ENCODE results near the gene APOA5.
"Not testable (repeated sequence)": the region's sequence is repeated elsewhere in the genome, so short reads cannot be mapped to it uniquely, and the experiment has no call there.

The APOA5 gene, protein sequence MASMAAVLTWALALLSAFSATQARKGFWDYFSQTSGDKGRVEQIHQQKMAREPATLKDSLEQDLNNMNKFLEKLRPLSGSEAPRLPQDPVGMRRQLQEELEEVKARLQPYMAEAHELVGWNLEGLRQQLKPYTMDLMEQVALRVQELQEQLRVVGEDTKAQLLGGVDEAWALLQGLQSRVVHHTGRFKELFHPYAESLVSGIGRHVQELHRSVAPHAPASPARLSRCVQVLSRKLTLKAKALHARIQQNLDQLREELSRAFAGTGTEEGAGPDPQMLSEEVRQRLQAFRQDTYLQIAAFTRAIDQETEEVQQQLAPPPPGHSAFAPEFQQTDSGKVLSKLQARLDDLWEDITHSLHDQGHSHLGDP

DNA sequence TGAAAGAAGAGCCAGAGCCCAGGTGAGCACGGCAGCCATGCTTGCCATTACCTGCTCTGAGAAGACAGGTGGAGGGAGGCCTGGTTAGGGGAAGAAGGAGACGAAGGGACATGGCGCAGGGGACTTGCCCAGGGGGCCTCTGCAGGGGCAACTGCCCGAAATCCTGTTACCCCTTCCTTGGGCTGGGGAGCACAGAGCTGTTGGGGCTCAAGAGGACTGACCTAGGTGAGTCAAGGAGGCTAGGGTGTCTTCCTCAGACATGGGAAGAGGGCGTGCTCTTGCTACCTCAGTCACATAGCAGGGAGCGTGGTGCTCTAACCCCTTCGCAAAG lies at the start of gene APOA5:
Gene APOA5, minus strand, starts transcription at position 67 of the 331 bp plus-strand sequence. Its CDS starts 19 bp downstream, at position 48.
- in situ Hi-C loops (cut with MboI; ENCODE audit: low sequenced_read_pairs): no loop called here

DNA sequence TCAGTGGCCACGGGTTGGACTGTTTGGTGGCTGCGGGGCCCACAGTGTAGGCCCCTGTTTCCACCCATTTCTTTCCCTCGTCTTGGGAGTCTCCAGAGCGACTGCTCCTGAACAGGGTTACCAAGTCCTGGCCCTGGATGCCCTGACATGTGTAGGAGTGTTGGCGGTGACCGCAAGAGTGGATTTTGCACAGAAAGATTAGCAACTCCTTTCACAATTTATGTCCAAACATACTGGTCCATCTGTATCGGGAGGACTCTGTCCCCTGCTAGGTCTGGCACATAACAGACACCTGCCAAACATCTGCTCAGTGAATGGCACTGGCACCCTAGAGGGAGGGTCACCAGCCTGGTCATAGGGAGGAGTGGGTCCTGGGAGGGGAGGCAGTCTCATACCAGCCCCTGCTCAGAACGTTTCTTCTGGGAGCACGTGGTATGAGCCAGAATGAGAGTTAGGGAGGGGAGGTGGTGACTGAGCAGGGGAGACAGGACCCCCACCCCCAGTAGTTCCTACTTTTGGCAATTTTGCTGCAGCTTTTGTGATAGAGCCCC lies 49.1 kb upstream of the APOA5 start:
- in situ Hi-C loops (cut with MboI; ENCODE audit: low sequenced_read_pairs): no loop called here

DNA sequence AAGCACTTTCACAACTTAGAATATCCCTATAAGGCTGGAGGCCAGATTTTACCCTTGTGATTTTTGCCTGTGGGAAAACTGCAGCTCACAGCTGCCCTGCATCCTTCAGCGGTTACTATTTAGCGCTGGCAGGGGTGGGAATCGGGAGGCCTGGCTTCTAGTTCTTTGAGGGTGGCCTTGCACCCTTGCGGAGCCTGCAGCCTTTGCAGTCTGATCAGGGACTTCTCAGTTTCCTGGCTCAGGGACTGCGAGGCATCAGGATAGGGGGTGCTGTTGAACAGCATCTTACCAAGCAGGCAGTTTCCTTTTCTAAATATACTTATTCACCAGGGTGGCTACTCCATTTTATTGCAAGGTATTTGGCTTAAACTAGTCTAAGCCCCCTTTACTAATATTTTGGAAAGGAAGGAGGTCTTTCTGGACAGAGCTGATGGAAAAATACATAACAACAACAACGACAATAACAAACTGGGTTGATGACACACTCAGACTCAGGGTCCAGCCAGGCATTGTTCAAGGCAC lies 48.6 kb upstream of the APOA5 start:
- in situ Hi-C loops (cut with MboI; ENCODE audit: low sequenced_read_pairs): no loop called here

DNA sequence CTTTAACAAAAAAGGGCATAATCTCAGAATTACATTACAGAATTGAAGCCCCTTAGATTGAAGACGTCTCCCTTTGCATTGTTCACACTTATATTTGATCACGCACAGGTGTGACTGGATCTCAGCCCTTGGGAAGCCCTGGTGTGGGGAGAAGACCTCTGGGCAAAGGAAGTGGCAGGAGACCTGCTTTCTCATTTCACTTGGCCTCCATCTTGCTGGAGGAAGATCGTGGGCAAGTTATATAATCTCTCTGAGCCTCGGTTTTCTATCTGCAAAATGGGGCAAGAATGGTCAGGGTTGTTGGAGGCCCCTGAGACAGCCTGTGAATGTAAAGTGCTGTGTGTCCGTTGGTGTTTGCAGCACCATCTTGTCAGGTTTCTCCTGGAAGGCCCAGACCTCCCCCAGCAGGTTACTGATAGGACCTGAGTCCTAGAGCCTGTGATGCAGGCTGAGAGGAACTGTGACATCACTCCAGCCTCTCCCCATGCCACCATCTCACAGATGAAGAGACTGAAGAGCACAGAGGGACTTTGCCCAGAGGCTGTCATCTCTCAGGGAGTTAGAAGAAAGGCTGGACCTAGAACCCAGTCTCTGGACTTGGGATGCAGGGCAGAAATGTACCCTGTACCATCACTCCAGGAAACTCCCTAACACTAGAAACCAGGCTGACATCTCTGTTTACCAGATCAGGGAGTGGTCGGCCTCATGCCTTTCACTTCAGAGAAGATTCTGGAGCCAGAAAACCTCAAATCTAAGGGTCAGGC lies 46.8 kb upstream of the APOA5 start:
- in situ Hi-C loops (cut with MboI; ENCODE audit: low sequenced_read_pairs): no loop called here

DNA sequence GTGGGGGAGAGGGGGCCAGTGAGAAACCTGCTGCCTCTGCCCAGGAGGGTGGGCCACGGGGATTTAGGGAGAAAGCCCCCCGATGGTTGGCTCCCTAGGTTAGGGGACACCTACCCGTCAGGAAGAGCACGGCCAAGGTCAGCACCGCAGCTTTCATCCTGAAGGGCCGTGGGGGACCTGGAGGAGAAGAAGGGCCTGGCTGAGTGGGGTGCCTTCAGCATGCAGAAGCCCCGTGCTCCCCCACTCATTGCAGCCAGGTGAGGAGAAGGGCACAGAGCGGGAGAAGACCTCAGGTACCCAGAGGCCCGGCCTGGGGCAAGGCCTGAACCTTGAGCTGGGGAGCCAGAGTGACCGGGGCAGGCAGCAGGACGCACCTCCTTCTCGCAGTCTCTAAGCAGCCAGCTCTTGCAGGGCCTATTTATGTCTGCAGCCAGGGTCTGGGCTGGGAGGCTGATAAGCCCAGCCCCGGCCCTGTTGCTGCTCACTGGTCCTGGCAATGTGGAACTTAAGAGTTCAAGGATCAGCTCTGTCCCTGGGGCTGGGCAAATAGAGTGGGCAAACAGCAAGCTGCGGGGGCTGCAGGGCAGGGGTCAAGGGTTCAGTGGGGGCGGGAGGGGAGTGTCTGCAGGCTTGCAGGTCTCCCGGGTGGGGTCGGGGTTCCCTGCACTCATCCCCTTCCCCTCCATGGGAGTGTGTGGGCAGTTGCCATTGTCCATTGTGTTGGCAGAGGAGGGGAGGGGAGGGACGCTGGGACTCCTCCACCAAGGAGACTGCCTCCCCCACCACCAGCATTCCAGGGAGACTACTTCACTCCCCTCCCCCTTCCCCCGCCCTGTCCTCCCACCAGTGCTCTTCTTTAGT lies 45.8 kb upstream of the APOA5 start, which contains the start of gene APOA1:
Gene APOA1, minus strand, starts transcription at position 392 of the 861 bp plus-strand sequence. Its CDS starts 235 bp downstream, at position 157.
- in situ Hi-C loops (cut with MboI; ENCODE audit: low sequenced_read_pairs): no loop called here

DNA sequence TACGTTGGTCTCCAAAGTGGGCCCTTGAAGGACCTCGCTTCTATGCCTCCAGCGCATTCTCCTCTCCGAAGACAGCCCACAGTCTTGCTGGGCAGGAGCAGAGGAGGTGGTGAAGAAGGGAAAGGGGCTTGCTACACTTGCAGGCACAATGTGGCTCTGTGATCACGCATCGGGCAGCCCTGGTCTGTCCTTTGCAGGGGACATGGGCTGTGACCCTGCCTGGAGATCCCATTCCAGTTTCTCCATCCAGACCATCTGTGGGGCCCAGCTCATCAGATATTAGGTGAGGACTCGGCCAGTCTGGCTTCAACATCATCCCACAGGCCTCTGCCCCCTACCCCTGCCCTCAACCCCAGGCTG lies 44.9 kb upstream of the APOA5 start:
- in situ Hi-C loops (cut with MboI; ENCODE audit: low sequenced_read_pairs): no loop called here

DNA sequence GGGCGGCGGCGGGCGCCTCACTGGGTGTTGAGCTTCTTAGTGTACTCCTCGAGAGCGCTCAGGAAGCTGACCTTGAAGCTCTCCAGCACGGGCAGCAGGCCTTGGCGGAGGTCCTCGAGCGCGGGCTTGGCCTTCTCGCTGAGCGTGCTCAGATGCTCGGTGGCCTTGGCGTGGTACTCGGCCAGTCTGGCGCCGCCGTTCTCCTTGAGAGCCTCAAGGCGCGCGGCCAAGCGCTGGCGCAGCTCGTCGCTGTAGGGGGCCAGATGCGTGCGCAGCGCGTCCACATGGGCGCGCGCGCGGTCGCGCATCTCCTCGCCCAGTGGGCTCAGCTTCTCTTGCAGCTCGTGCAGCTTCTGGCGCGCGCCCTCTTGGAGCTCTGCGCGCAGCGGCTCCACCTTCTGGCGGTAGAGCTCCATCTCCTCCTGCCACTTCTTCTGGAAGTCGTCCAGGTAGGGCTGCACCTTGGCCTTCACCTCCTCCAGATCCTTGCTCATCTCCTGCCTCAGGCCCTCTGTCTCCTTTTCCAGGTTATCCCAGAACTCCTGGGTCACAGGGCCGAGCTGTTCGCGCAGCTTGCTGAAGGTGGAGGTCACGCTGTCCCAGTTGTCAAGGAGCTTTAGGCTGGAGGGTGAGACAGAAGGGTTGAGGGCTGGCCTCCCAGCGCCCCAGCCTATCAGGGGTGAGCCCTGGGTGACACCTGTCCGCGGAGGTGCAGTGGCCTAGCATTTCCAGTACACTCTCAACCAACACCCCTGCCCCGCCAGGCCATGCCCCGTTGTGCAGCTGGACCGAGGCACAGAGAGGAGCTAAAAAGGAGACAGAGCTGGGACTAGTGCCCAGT lies 44.3 kb upstream of the APOA5 start:
- in situ Hi-C loops (cut with MboI; ENCODE audit: low sequenced_read_pairs): no loop called here

DNA sequence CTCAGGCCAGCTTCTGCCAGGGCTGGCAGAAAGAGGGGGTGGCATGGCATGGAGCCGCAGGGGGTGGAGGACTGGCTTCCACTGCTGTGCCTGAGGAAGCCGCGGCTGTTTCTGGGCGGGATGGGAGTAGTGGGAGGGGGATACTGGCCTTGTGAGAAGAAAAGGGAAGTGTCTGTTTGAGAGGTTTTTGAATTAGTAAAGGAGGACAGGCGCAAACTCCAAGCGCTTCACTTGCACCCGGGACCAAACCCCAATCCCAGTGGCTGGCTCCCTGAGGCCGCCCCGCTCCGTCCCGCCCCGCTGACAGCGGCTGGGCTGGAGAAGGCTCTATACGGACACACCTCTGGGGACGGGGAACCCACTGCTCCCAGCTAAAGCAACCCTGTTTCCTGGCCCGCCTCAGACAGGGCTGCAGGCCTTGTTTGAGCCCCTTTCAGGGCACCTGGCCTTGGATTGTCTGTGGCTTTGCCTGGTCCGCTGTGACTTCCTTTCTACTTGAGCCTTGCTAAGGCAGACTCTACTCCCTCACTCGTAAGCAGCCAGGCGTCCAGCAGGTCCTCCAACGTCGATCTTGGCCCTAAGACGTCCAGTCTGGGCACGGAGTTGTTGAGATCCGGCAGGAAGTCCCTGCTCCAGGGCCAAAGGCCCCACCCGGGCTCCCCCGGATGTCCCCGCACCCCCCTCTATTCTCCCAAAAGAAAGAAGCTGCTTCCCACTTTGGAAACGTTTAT lies 43.5 kb upstream of the APOA5 start:
- in situ Hi-C loops (cut with MboI; ENCODE audit: low sequenced_read_pairs): no loop called here

DNA sequence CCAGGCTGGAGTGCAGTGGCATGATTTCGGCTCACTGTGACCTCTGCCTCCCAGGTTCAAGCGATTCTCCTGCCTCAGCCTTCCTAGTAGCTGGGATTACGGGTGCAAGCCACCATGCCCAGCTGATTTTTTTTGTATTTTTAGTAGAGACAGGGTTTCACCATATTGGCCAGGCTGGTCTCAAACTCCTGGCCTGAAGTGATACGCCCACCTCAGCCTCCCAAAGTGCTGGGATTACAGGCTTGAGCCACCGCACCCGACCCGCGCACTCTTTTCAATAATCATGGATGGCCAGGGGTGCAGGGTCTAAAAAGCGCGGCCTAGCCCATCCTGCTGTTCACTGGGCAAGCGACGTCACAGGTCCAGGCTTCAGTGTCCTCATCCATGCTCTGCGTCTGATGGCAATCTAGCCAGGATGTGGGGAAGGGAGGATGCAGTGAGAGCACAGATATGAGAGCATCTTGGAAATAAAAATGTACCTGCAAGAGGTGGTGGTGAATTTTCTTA lies 42.9 kb upstream of the APOA5 start:
- in situ Hi-C loops (cut with MboI; ENCODE audit: low sequenced_read_pairs): not testable (repeated sequence)

DNA sequence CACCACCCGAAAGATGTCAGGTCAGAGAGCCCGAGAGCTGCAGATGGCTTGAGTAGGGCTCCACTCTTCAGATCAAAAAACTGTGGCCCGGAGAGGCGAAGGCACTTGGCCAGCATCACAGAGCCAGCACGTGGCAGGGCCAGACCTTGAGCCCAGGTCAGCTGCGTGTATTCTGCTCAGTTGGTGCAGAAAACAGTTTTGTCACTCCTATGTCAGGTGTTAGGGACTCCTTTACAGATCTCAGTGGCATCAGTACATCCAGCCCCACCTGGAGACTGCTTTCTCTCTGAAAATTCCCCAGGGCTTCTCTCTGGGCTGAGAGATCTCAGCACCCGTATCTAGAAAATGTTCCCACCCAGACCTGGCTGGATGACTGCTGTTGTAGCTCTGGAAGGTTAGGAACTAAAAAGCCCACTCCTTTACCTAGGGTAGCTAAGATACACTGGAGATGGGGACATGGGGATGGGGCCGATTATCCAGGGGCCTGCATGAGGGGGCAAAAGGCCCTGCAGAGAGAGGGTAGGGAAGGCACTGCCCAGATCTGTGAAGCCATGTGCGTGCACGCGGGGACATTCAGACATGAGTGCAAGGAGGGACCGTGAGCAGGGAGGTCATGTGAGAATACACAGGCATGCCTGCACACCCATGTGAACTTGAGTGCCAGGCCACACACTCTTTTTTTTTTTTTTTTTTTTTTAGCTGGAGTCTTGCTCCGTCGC lies 42.3 kb upstream of the APOA5 start:
- in situ Hi-C loops (cut with MboI; ENCODE audit: low sequenced_read_pairs): no loop called here

DNA sequence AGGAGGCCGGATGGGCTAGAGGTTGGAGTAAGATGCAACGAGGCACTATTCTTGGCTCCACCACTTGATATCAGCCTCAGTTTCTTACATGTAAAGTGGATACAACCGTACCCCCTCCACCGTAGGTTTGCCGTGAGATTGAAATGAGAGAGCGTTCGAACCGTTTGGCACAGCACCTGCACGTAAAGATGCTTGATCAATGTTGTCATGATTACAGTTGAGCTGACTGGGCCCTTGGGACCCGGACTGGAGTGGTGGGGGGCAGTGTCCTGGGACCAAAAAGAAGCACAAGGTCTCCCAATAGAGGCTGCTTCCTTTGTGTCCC lies 41.8 kb upstream of the APOA5 start:
- in situ Hi-C loops (cut with MboI; ENCODE audit: low sequenced_read_pairs): no loop called here

DNA sequence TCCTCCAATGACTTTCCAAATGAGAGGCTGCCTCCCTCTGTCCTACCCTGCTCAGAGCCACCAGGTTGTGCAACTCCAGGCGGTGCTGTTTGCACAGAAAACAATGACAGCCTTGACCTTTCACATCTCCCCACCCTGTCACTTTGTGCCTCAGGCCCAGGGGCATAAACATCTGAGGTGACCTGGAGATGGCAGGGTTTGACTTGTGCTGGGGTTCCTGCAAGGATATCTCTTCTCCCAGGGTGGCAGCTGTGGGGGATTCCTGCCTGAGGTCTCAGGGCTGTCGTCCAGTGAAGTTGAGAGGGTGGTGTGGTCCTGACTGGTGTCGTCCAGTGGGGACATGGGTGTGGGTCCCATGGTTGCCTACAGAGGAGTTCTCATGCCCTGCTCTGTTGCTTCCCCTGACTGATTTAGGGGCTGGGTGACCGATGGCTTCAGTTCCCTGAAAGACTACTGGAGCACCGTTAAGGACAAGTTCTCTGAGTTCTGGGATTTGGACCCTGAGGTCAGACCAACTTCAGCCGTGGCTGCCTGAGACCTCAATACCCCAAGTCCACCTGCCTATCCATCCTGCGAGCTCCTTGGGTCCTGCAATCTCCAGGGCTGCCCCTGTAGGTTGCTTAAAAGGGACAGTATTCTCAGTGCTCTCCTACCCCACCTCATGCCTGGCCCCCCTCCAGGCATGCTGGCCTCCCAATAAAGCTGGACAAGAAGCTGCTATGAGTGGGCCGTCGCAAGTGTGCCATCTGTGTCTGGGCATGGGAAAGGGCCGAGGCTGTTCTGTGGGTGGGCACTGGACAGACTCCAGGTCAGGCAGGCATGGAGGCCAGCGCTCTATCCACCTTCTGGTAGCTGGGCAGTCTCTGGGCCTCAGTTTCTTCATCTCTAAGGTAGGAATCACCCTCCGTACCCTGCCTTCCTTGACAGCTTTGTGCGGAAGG lies 40.9 kb upstream of the APOA5 start:
- in situ Hi-C loops (cut with MboI; ENCODE audit: low sequenced_read_pairs): no loop called here

DNA sequence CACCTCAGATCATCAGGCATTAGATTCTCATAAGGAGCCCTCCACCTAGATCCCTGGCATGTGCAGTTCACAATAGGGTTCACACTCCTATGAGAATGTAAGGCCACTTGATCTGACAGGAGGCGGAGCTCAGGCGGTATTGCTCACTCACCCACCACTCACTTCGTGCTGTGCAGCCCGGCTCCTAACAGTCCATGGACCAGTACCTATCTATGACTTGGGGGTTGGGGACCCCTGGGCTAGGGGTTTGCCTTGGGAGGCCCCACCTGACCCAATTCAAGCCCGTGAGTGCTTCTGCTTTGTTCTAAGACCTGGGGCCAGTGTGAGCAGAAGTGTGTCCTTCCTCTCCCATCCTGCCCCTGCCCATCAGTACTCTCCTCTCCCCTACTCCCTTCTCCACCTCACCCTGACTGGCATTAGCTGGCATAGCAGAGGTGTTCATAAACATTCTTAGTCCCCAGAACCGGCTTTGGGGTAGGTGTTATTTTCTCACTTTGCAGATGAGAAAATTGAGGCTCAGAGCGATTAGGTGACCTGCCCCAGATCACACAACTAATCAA lies 40.2 kb upstream of the APOA5 start:
- in situ Hi-C loops (cut with MboI; ENCODE audit: low sequenced_read_pairs): no loop called here

DNA sequence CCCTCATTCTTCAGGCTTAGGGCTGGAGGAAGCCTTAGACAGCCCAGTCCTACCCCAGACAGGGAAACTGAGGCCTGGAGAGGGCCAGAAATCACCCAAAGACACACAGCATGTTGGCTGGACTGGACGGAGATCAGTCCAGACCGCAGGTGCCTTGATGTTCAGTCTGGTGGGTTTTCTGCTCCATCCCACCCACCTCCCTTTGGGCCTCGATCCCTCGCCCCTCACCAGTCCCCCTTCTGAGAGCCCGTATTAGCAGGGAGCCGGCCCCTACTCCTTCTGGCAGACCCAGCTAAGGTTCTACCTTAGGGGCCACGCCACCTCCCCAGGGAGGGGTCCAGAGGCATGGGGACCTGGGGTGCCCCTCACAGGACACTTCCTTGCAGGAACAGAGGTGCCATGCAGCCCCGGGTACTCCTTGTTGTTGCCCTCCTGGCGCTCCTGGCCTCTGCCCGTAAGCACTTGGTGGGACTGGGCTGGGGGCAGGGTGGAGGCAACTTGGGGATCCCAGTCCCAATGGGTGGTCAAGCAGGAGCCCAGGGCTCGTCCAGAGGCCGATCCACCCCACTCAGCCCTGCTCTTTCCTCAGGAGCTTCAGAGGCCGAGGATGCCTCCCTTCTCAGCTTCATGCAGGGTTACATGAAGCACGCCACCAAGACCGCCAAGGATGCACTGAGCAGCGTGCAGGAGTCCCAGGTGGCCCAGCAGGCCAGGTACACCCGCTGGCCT lies 38.7 kb upstream of the APOA5 start:
- in situ Hi-C loops (cut with MboI; ENCODE audit: low sequenced_read_pairs): no loop called here

DNA sequence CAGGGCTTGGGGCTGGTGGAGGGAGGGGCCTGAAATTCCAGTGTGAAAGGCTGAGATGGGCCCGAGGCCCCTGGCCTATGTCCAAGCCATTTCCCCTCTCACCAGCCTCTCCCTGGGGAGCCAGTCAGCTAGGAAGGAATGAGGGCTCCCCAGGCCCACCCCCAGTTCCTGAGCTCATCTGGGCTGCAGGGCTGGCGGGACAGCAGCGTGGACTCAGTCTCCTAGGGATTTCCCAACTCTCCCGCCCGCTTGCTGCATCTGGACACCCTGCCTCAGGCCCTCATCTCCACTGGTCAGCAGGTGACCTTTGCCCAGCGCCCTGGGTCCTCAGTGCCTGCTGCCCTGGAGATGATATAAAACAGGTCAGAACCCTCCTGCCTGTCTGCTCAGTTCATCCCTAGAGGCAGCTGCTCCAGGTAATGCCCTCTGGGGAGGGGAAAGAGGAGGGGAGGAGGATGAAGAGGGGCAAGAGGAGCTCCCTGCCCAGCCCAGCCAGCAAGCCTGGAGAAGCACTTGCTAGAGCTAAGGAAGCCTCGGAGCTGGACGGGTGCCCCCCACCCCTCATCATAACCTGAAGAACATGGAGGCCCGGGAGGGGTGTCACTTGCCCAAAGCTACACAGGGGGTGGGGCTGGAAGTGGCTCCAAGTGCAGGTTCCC lies 38.0 kb upstream of the APOA5 start, which contains the start of gene APOC3:
Gene APOC3, plus strand, starts transcription at position 383 of the 659 bp plus-strand sequence. CDS start 676 bp downstream, outside the sequence.
- in situ Hi-C loops (cut with MboI; ENCODE audit: low sequenced_read_pairs): no loop called here
